OCI-LY1 (cell line): ENCODE measurements around the gene SLCO3A1.

ENCODE experiments used
- H2AFZ ChIP-seq: fragments of 200-600 bp; sonication (generic), shearing (Covaris generic); 2 replicates; pipeline ENCODE4 v1.6.0; 2014; ENCODE audit warnings: antibody characterized with exemption, mild to moderate bottlenecking, low read length
- H3F3A ChIP-seq: fragments of 200-600 bp; sonication (generic), shearing (Covaris generic); 2 replicates; pipeline ENCODE4 v1.6.0; 2014; ENCODE audit warnings: mild to moderate bottlenecking, antibody characterized with exemption, low read length, moderate library complexity; ENCODE audit not compliant: insufficient read depth
- H3K27ac ChIP-seq: fragments of 200-600 bp; sonication (generic); 2 replicates; pipeline ENCODE4 v1.5.1; 2014; ENCODE audit warnings: low read length, mixed run types, mild to moderate bottlenecking, low read depth; ENCODE audit not compliant: poor library complexity, severe bottlenecking
- H3K27me3 ChIP-seq: fragments of 200-600 bp; sonication (generic); 2 replicates; pipeline ENCODE4 v1.6.0; 2014; ENCODE audit warnings: antibody characterized with exemption, mild to moderate bottlenecking, low read length, moderate library complexity; ENCODE audit not compliant: insufficient read depth
- H3K36me3 ChIP-seq: fragments of 200-600 bp; sonication (generic); 2 replicates; pipeline ENCODE4 v1.6.1; 2014; ENCODE audit warnings: mild to moderate bottlenecking, antibody characterized with exemption, low read length, moderate library complexity, mixed read lengths; ENCODE audit not compliant: insufficient read depth
- H3K4me1 ChIP-seq: fragments of 200-600 bp; sonication (generic); 2 replicates; pipeline ENCODE4 v1.5.1; 2014; ENCODE audit warnings: mild to moderate bottlenecking, low read length, moderate library complexity; ENCODE audit not compliant: insufficient read depth, severe bottlenecking
- H3K4me2 ChIP-seq: fragments of 200-600 bp; sonication (generic), shearing (Covaris generic); 2 replicates; pipeline ENCODE4 v1.6.1; 2014; ENCODE audit warnings: low read length
- H3K4me3 ChIP-seq: fragments of 200-600 bp; sonication (generic); 2 replicates; pipeline ENCODE4 v1.5.1; 2014; ENCODE audit warnings: low read length, low read depth, mild to moderate bottlenecking, mixed read lengths; ENCODE audit not compliant: poor library complexity, severe bottlenecking
- H3K79me2 ChIP-seq: fragments of 200-600 bp; shearing (Covaris generic); 2 replicates; pipeline ENCODE4 v1.6.1; 2016; ENCODE audit warnings: mixed run types, low read length, mixed read lengths; ENCODE audit not compliant: insufficient read depth
- H3K9ac ChIP-seq: fragments of 200-600 bp; sonication (generic), shearing (Covaris generic); 2 replicates; pipeline ENCODE4 v1.6.1; 2014; ENCODE audit warnings: mild to moderate bottlenecking, low read length, mixed read lengths
- H3K9me2 ChIP-seq: fragments of 200-600 bp; sonication (generic), shearing (Covaris generic); 2 replicates; pipeline ENCODE4 v1.6.1; 2014; ENCODE audit warnings: low read depth, mild to moderate bottlenecking, low read length, mixed read lengths
- H3K9me3 ChIP-seq: fragments of 200-600 bp; shearing (Covaris generic); 2 replicates; pipeline ENCODE4 v1.6.1; 2014; ENCODE audit warnings: low read length, mixed read lengths
- H4K20me1 ChIP-seq: fragments of 200-600 bp; sonication (generic), shearing (Covaris generic); 2 replicates; pipeline ENCODE4 v1.6.0; 2016; ENCODE audit warnings: mild to moderate bottlenecking, low read length; ENCODE audit not compliant: insufficient read depth
- CTCF ChIP-seq: fragments of 200-600 bp; sonication (generic), shearing (Covaris generic); IDR thresholded peaks from 2 replicates; pipeline ENCODE4 v1.5.1; 2017; ENCODE audit warnings: mild to moderate bottlenecking, antibody characterized with exemption, low read length, moderate library complexity, mixed read lengths
- EZH2 ChIP-seq: fragments of 200-600 bp; sonication (generic), shearing (Covaris generic); IDR thresholded peaks from 2 replicates; pipeline ENCODE4 v1.8.0; 2017; ENCODE audit warnings: borderline replicate concordance, mixed run types, mild to moderate bottlenecking, antibody characterized with exemption, low read length, moderate library complexity, mixed read lengths

SLCO3A1 gene

GRCh38 chr15:91973481-91973880, 120.0 kb downstream of the SLCO3A1 start:
- no peak overlapping the region for H3K9ac ChIP-seq
- H3K4me1 ChIP-seq, result no peaks in the 10 kb centered on the region
- no peaks in the 10 kb centered on the region for H3F3A ChIP-seq
- H4K20me1 ChIP-seq, result no peaks in the 10 kb centered on the region
- no peaks in the 10 kb centered on the region for H3K79me2 ChIP-seq
- no peak overlapping the region for H3K27ac ChIP-seq
- H3K9me3 ChIP-seq, result no peaks in the 10 kb centered on the region
- H3K36me3 ChIP-seq, result no peaks in the 10 kb centered on the region
- H3K27me3 ChIP-seq, result no peaks in the 10 kb centered on the region; the same call in 1 of the 2 replicates
- no peak overlapping the region for H3K4me3 ChIP-seq
- no peaks in the 10 kb centered on the region for H3K9me2 ChIP-seq
- no peak for TF ChIP-seq CTCF
- no peak for TF ChIP-seq EZH2
- no peak overlapping the region for H2AFZ ChIP-seq
- no peak overlapping the region for H3K4me2 ChIP-seq

- Histone ChIP-seq H2AFZ (no peak overlapping the region), H3K9me3 (no peaks in the 10 kb centered on the region), H3K9me2 (no peaks in the 10 kb centered on the region), H3K4me1 (no peaks in the 10 kb centered on the region), H3K4me2 (no peak overlapping the region), H3K27ac (no peak overlapping the region), H3K79me2 (no peaks in the 10 kb centered on the region), H3K36me3 (no peaks in the 10 kb centered on the region), H3F3A (no peaks in the 10 kb centered on the region), H4K20me1 (no peaks in the 10 kb centered on the region), H3K9ac (no peak overlapping the region), H3K27me3 (no peaks in the 10 kb centered on the region; the same call in 1 of the 2 replicates), H3K4me3 (no peak overlapping the region)
- no peak for TF ChIP-seq CTCF
- no peak for TF ChIP-seq EZH2
These were observed 120.8 kb downstream of the SLCO3A1 start for GRCh38 chr15:91974321-91974720.

- Histone ChIP-seq H3K4me2 (no peak overlapping the region), H3K4me3 (no peak overlapping the region), H3K9ac (no peak overlapping the region), H2AFZ (no peak overlapping the region), H3K27ac (no peak overlapping the region), H3F3A (no peaks in the 10 kb centered on the region), H3K9me3 (no peaks in the 10 kb centered on the region), H3K27me3 (no peaks in the 10 kb centered on the region; the same call in 1 of the 2 replicates), H4K20me1 (no peaks in the 10 kb centered on the region), H3K79me2 (no peaks in the 10 kb centered on the region), H3K36me3 (no peaks in the 10 kb centered on the region), H3K9me2 (no peaks in the 10 kb centered on the region), H3K4me1 (no peaks in the 10 kb centered on the region)
- TF ChIP-seq EZH2 (no peak), CTCF (no peak)
These were observed 121.9 kb downstream of the SLCO3A1 start for GRCh38 chr15:91975241-91975978.
